SK-N-SH (cell line): ENCODE measurements around the gene SLAMF8. TPM values are rescaled to one million over a fixed set of nuclear protein-coding genes. Genes with fewer than 3 reads are reported as not detected.
A peak's percentile ranks its signal among the peaks of the same experiment; 100 is the strongest.

Experiments used
- CTCF ChIA-PET: fragments of 300-600, 350-600 bp; formaldehyde crosslinking; extraction: SDS; loops from one replicate; lab custom pipeline; 2021; lab: Yijun Ruan, JAX
- POLR2A ChIA-PET: fragments of 350-600 bp; sonication (Branson Sonifier 250); formaldehyde crosslinking; extraction: SDS; loops from one replicate; lab custom pipeline; 2020; ENCODE audit warnings: antibody characterized with exemption, inconsistent platforms; lab: Yijun Ruan, JAX
- DNase-seq: peaks from one replicate; pipeline ENCODE4 v3.0.0; 2012
- H2AFZ ChIP-seq: fragments of 200-600 bp; sonication (generic); 2 replicates; pipeline ENCODE4 v1.8.1; 2016; ENCODE audit warnings: antibody characterized with exemption, mild to moderate bottlenecking, low read depth
- H3F3A ChIP-seq: fragments of 200-600 bp; sonication (generic); replicated peaks from 2 replicates; pipeline ENCODE3; 2016; ENCODE audit warnings: antibody characterized with exemption, mild to moderate bottlenecking; ENCODE audit not compliant: insufficient read depth
- H3K27ac ChIP-seq, 2 experiments: fragments of 200-500 bp in 1 of 2; fragments of 200-600 bp in 1 of 2; sonication (Bioruptor generic) in 1 of 2; sonication (generic), shearing (Covaris generic) in 1 of 2; 2 replicates each; pipeline versions ENCODE4 v1.5.1 to v1.6.1; 2014 to 2016; ENCODE audit warnings: low read depth in 2 of 2, inconsistent platforms in 1 of 2, low read length in 1 of 2, mild to moderate bottlenecking in 1 of 2, mixed read lengths in 1 of 2
- H3K27me3 ChIP-seq: fragments of 200-600 bp; sonication (generic), shearing (Covaris generic); 2 replicates; pipeline ENCODE4 v1.6.1; 2016; ENCODE audit warnings: mixed run types; ENCODE audit not compliant: insufficient read depth
- H3K36me3 ChIP-seq, 2 experiments: fragments of 200-500 bp in 1 of 2; fragments of 200-600 bp in 1 of 2; sonication (Bioruptor generic) in 1 of 2; sonication (generic) in 1 of 2; replicated peaks in 1 of 2; 2 replicates each; pipeline versions ENCODE3 to v1.5.1; 2014 to 2016; ENCODE audit warnings: low read length in 1 of 2, mild to moderate bottlenecking in 1 of 2; ENCODE audit not compliant: insufficient read depth in 2 of 2, control insufficient read depth in 1 of 2
- H3K4me1 ChIP-seq, 2 experiments: fragments of 200-500 bp in 1 of 2; fragments of 200-600 bp in 1 of 2; sonication (Bioruptor generic) in 1 of 2; sonication (generic), shearing (Covaris generic) in 1 of 2; 2 replicates each; pipeline versions ENCODE4 v1.5.1 to v1.6.1; 2014 to 2016; ENCODE audit warnings: low read depth in 1 of 2, low read length in 1 of 2, mixed run types in 1 of 2; ENCODE audit not compliant: insufficient read depth in 2 of 2, control insufficient read depth in 1 of 2
- H3K4me2 ChIP-seq: fragments of 200-600 bp; sonication (generic), shearing (Covaris generic); 2 replicates; pipeline ENCODE4 v1.6.1; 2017; ENCODE audit warnings: mixed run types
- H3K4me3 ChIP-seq, 2 experiments: fragments of 200-500 bp in 1 of 2; fragments of 200-600 bp in 1 of 2; sonication (Bioruptor generic) in 1 of 2; sonication (generic), shearing (Covaris generic) in 1 of 2; 2 replicates each; pipeline versions ENCODE4 v1.5.1 to v1.8.1; 2014 to 2016; ENCODE audit warnings: low read depth in 2 of 2, inconsistent platforms in 1 of 2, low read length in 1 of 2, mild to moderate bottlenecking in 1 of 2, mixed read lengths in 1 of 2, moderate library complexity in 1 of 2
- H3K79me2 ChIP-seq: fragments of 200-600 bp; sonication (generic); 2 replicates; pipeline ENCODE4 v1.8.1; 2017; ENCODE audit warnings: mild to moderate bottlenecking; ENCODE audit not compliant: insufficient read depth
- H3K9ac ChIP-seq: fragments of 200-600 bp; sonication (generic); 2 replicates; pipeline ENCODE4 v1.6.1; 2017; ENCODE audit warnings: mixed run types
- H3K9me2 ChIP-seq: fragments of 200-600 bp; sonication (generic); 2 replicates; pipeline ENCODE4 v1.6.1; 2017; ENCODE audit warnings: mixed run types
- H3K9me3 ChIP-seq: fragments of 200-600 bp; sonication (generic); 2 replicates; pipeline ENCODE4 v1.6.1; 2017; ENCODE audit warnings: mixed run types, mild to moderate bottlenecking, moderate library complexity
- H4K20me1 ChIP-seq: fragments of 200-600 bp; sonication (generic); 2 replicates; pipeline ENCODE4 v1.6.1; 2017; ENCODE audit warnings: mild to moderate bottlenecking, mixed run types; ENCODE audit not compliant: insufficient read depth
- CHD2 ChIP-seq: fragments of 150-350 bp; IDR thresholded peaks from 2 replicates; pipeline ENCODE4 v1.6.1; 2018; ENCODE audit warnings: low read length; ENCODE audit not compliant: partially characterized antibody
- CTCF ChIP-seq: fragments of 200-600 bp; sonication (generic); IDR thresholded peaks from 2 replicates; pipeline ENCODE4 v1.6.1; 2017; ENCODE audit warnings: antibody characterized with exemption, mild to moderate bottlenecking, moderate library complexity
- EP300 ChIP-seq, 2 experiments: IDR thresholded peaks; 2 replicates each; pipeline versions ENCODE4 v1.4.0 to v1.6.1; 2012; ENCODE audit warnings: borderline replicate concordance in 1 of 2, low read depth in 1 of 2, low read length in 1 of 2
- GABPA ChIP-seq: IDR thresholded peaks from 2 replicates; pipeline ENCODE4 v1.4.0; 2012; ENCODE audit warnings: low read depth, mild to moderate bottlenecking
- GATA2 ChIP-seq: sonication (generic); formaldehyde crosslinking; IDR thresholded peaks from 2 replicates; pipeline ENCODE4 v1.5.0; 2020; ENCODE audit warnings: mild to moderate bottlenecking, missing genetic modification reagents
- JUND ChIP-seq: IDR thresholded peaks from 2 replicates; pipeline ENCODE4 v1.4.0; 2012
- MEF2A ChIP-seq: IDR thresholded peaks from 2 replicates; pipeline ENCODE4 v1.4.0; 2012; ENCODE audit warnings: low read depth, borderline replicate concordance
- NFIC ChIP-seq: IDR thresholded peaks from 2 replicates; pipeline ENCODE4 v1.4.0; 2012; ENCODE audit warnings: borderline replicate concordance
- POLR2AphosphoS5 ChIP-seq: IDR thresholded peaks from 2 replicates; pipeline ENCODE4 v1.6.1; 2012; ENCODE audit warnings: low read depth, low read length
- RAD21 ChIP-seq: IDR thresholded peaks from 2 replicates; pipeline ENCODE4 v1.6.1; 2012; ENCODE audit warnings: mild to moderate bottlenecking, low read length
- RCOR1 ChIP-seq: fragments of 150-350 bp; IDR thresholded peaks from 2 replicates; pipeline ENCODE4 v1.6.1; 2017; ENCODE audit warnings: antibody characterized with exemption, low read length
- RFX5 ChIP-seq: IDR thresholded peaks from 2 replicates; pipeline ENCODE4 v1.6.1; 2012; ENCODE audit warnings: mild to moderate bottlenecking, improper control_type of control experiment, low read length
- SIN3A ChIP-seq: IDR thresholded peaks from 2 replicates; pipeline ENCODE4 v1.6.1; 2012; ENCODE audit warnings: low read depth, mild to moderate bottlenecking, low read length, moderate library complexity, borderline replicate concordance
- WGBS: methylation state at CpG from one replicate; pipeline ENCODE4 v1.1.6; 2017; ENCODE audit warnings: low lambda C conversion rate; 5-methylcytosine and 5-hydroxymethylcytosine counted together
- polyA plus RNA-seq, 3 experiments: library from polyadenylated mRNA; depleted of rRNA; stranded (reverse); fragments of >200 nt; gene quantifications; 2 replicates each; pipeline ENCODE4 v1.2.3, GENCODE V29; 2012
- TF ChIP-seq, protein P1 (sequence below): fragments of 150-350 bp; IDR thresholded peaks from 2 replicates; pipeline ENCODE4 v1.6.1; 2016; ENCODE audit warnings: mild to moderate bottlenecking, low read depth, low read length
- TF ChIP-seq, protein P2 (sequence below): IDR thresholded peaks from 2 replicates; pipeline ENCODE4 v1.4.0; 2012; ENCODE audit warnings: low read depth

SLAMF8 gene
- polyA plus RNA-seq, 1 of the 3 experiments (the other 2 are of a cell fraction) = not detected

DNA sequence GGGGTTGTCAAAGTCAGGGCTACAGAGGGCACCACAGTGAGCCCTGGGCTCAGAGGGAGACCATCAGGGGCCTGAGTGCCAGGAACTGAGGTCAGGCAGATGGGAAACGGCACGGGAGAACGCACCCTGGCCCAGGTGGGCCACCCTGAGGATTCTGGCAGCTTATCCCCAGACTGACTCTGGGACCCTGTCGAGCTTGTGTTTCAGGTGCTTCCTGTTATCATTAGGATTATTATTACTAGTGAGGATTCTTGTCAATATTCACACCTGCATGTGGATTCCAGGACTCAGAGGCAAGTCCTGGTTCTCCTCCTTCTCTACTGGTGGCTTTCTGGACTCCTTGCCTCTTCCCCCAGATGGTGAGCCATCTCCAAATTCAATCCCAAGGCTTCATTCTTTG is 20.6 kb downstream of the SLAMF8 start:
- CTCF ChIA-PET = no interaction called here
- 64% methylated on average over 4 of the region's 4 CpGs for WGBS
- no peak overlapping the region for H2AFZ ChIP-seq

DNA sequence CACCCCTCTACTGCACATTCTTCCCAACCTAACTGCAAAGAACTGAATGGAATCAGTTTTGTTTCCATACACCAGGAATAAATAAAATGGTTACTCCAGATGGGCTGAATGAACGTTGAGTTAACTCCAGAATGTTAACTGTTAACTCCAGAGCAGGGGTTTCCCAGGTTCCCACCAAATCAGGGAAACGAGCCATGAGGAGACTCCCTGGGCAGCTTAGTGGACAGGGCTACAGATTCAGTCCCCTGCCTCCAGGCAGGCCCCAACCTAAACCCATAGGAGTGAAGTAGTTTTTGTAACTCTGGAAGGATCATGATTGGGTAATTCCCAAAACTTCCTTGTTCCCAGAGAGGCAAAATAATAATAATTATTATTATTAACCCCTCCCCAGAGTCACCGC is 21.7 kb downstream of the SLAMF8 start:
- TF ChIP-seq JUND = no peak
- no peak for TF ChIP-seq GATA2 (CRISPR knock-in tag)
- no peak for TF ChIP-seq RCOR1
- no peak for TF ChIP-seq RAD21
- TF ChIP-seq CTCF = no peak
- TF ChIP-seq CHD2 = no peak
- no peak for TF ChIP-seq SIN3A
- TF ChIP-seq MEF2A = no peak
- TF ChIP-seq, protein P1, sequence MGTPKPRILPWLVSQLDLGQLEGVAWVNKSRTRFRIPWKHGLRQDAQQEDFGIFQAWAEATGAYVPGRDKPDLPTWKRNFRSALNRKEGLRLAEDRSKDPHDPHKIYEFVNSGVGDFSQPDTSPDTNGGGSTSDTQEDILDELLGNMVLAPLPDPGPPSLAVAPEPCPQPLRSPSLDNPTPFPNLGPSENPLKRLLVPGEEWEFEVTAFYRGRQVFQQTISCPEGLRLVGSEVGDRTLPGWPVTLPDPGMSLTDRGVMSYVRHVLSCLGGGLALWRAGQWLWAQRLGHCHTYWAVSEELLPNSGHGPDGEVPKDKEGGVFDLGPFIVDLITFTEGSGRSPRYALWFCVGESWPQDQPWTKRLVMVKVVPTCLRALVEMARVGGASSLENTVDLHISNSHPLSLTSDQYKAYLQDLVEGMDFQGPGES = no peak
- TF ChIP-seq, protein P2, sequence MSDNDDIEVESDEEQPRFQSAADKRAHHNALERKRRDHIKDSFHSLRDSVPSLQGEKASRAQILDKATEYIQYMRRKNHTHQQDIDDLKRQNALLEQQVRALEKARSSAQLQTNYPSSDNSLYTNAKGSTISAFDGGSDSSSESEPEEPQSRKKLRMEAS = no peak
- TF ChIP-seq POLR2AphosphoS5 = no peak
- TF ChIP-seq GABPA = no peak
- no peak for TF ChIP-seq NFIC
- TF ChIP-seq RFX5 = no peak
- H3F3A ChIP-seq = peaks cover 16% of the 10 kb centered on the region
- H3K36me3 ChIP-seq = no peaks in the 10 kb centered on the region
- POLR2A ChIA-PET = no interaction called here
- no peak overlapping the region for H2AFZ ChIP-seq
- H3K4me3 ChIP-seq = no peak overlapping the region
- H3K4me1 ChIP-seq = peaks cover 0 to 6% of the 10 kb centered on the region in 2 experiments; a peak in 2 of 4 replicates
- H3K9me2 ChIP-seq = no peaks in the 10 kb centered on the region
- H3K27me3 ChIP-seq = no peaks in the 10 kb centered on the region
- H3K4me2 ChIP-seq = no peak overlapping the region
- H3K9me3 ChIP-seq = no peaks in the 10 kb centered on the region
- no peak overlapping the region for H3K9ac ChIP-seq
- CTCF ChIA-PET = interaction anchor here (0.7 to 1.7 kb wide), 2 partner anchors 43 to 45 kb away, joined by 4 read pairs; no protein-coding TSS in a partner anchor
- H4K20me1 ChIP-seq = no peaks in the 10 kb centered on the region
- peak overlapping the region in 1 of 2 experiments; percentile 78; a peak in 2 of 4 replicates for H3K27ac ChIP-seq
- no peak for DNase-seq
- WGBS = 23% methylated on average over 3 of the region's 3 CpGs
- no peaks in the 10 kb centered on the region for H3K79me2 ChIP-seq

More for the DNA sequence above, 20.6 kb downstream of the SLAMF8 start:
- Histone ChIP-seq H3K4me3 (no peak overlapping the region), H3K4me2 (no peak overlapping the region), H3K27me3 (no peaks in the 10 kb centered on the region), H3K36me3 (no peaks in the 10 kb centered on the region), H3K9me3 (no peaks in the 10 kb centered on the region), H3K9me2 (no peaks in the 10 kb centered on the region), H3K79me2 (no peaks in the 10 kb centered on the region), H3K27ac (no peak overlapping the region), H3K9ac (no peak overlapping the region), H4K20me1 (no peaks in the 10 kb centered on the region), H3F3A (peaks cover 10% of the 10 kb centered on the region), H3K4me1 (peaks cover 0 to 4% of the 10 kb centered on the region in 2 experiments; a peak in 1 of 4 replicates)
- POLR2A ChIA-PET = no interaction called here
- no peak for TF ChIP-seq EP300 (IDR thresholded peaks at IDR 0.05; ENCODE audit: borderline replicate concordance in 1 of 2, low read depth in 1 of 2, low read length in 1 of 2)
- DNase-seq = no peak
